Measurements from ENCODE around the gene FAM219A.

DNA sequence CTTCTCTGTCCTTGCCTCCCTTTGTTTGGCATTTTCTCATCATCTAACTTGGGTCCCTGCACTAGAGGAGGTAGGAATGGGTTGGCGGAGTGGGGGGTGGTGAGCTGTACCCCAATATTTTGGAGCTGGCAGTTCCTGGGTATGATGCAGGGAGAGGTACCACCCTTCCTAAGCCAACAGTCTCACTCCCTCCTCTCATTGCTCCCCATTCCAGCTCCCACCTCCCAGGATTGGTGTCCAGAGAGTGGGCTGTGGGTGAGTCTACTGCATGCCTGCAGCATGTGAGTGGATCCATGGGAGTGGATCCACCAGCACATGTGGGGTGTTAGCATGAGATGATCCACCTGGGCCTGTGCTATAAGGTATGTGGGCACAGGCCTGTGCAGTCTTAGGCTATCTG lies 59.5 kb downstream of the FAM219A start:
- TF ChIP-seq, protein P1, sequence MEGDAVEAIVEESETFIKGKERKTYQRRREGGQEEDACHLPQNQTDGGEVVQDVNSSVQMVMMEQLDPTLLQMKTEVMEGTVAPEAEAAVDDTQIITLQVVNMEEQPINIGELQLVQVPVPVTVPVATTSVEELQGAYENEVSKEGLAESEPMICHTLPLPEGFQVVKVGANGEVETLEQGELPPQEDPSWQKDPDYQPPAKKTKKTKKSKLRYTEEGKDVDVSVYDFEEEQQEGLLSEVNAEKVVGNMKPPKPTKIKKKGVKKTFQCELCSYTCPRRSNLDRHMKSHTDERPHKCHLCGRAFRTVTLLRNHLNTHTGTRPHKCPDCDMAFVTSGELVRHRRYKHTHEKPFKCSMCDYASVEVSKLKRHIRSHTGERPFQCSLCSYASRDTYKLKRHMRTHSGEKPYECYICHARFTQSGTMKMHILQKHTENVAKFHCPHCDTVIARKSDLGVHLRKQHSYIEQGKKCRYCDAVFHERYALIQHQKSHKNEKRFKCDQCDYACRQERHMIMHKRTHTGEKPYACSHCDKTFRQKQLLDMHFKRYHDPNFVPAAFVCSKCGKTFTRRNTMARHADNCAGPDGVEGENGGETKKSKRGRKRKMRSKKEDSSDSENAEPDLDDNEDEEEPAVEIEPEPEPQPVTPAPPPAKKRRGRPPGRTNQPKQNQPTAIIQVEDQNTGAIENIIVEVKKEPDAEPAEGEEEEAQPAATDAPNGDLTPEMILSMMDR (conservative IDR thresholded peaks at IDR 0.05; ENCODE audit: low read depth, low read length) = no peak
- TF ChIP-seq EZH2 (IDR thresholded peaks at IDR 0.05; ENCODE audit: low read length, unreplicated experiment) (no peak), EZH2phosphoT487 (IDR thresholded peaks at IDR 0.05; ENCODE audit: borderline replicate concordance, low read length) (no peak)
